ENCODE data around the gene SUCO.
A peak's percentile ranks its signal among the peaks of the same experiment; 100 is the strongest.

Gene SUCO

DNA sequence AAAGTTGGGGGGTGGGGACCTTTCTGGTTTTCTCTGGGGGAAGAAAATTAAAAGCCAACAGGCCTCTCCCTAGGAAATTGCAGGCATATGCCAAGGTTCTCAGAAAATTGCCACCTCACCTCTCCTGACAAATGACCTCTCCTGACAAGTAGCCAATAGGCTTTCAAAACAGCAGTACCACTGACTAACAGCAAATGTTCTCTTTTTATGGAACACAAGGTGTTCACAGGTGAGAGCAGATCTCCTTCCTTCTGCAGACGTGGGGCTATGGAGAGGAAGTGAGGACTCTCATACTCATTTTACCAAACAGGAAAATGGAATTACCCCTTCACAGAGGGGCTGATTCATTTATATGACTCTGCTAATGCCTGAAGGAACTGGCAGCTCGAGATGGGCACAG, 32.7 kb upstream of the SUCO start:
- Mint-ChIP-seq H3K4me3 (no peak overlapping the region), H3K27me3 (no peaks in the 10 kb centered on the region), H3K36me3 (no peaks in the 10 kb centered on the region), H3K4me1 (ENCODE audit: low read depth) (no peaks in the 10 kb centered on the region), H3K27ac (no peak overlapping the region), H3K9me3 (ENCODE audit: low read depth) (no peaks in the 10 kb centered on the region)

DNA sequence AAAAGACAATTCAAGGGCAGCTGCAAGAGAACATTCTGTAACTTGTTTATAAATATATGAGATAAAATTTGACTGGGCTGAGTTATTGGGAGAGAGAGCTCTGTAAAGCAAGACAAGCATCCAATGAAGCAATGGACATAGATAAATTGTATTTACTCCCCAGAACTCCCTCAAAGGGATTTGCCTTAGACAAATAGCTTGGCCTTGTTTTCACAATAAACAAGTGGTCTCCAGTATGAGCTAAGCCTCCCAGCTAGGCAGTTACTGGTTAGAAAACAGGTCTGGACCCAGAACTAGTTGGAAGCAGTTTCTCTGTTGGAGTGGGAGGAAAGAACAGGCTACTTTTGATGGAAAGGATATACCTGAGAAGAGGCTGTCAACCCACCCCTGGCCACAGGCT, 25.2 kb upstream of the SUCO start:
- no peak overlapping the region for H3K4me3 Mint-ChIP-seq
- no peak overlapping the region for H3K27ac Mint-ChIP-seq
- H3K4me1 Mint-ChIP-seq (ENCODE audit: low read depth): no peaks in the 10 kb centered on the region
- no peaks in the 10 kb centered on the region for H3K36me3 Mint-ChIP-seq
- peaks cover 2% of the 10 kb centered on the region for H3K27me3 Mint-ChIP-seq
- H3K9me3 Mint-ChIP-seq (ENCODE audit: low read depth): no peaks in the 10 kb centered on the region

DNA sequence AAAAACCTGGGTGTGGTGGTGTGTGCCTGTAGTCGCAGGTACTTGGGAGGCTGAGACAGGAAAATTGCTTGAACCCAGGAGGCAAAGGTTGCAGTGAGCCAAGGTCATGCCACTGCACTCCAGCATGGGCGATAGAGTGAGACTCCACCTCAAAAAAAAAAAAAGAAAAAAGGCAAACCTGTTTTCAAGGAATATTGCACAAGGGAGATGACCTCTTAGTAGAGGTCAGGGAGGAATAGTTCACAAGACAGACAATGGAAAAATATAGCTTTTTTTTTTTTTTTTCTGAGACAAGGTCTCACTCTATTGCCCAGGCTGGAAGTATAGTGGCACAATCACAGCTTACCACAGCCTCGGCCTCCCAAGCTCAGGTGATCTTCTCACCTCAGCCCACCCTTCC, 22.5 kb upstream of the SUCO start:
- Mint-ChIP-seq H3K36me3 (no peaks in the 10 kb centered on the region), H3K9me3 (ENCODE audit: low read depth) (no peaks in the 10 kb centered on the region), H3K27ac (no peak overlapping the region), H3K4me1 (ENCODE audit: low read depth) (no peaks in the 10 kb centered on the region), H3K4me3 (no peak overlapping the region), H3K27me3 (peaks cover 2% of the 10 kb centered on the region)

DNA sequence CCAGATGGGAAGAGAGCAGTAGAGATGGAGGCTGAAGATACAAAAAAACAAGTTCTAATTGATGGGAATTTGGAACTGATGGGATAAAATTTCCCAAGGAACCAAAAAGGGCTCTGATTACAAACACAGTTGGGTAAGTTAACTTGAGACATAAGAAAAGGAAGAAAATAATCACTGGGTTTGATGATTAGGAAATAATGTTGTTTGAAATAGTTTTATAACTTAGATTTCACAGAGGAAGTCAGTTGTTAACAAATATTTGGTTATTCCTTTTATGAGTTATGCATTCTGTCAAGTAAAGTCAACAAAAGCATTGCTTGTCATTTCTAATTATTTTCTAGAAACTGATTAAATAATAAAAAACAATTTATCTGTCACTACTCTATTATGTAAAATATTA, 20.4 kb upstream of the SUCO start:
- H3K9me3 Mint-ChIP-seq (ENCODE audit: low read depth): no peaks in the 10 kb centered on the region
- no peak overlapping the region for H3K4me3 Mint-ChIP-seq
- H3K4me1 Mint-ChIP-seq (ENCODE audit: low read depth): no peaks in the 10 kb centered on the region
- no peak overlapping the region for H3K27ac Mint-ChIP-seq
- peaks cover 2% of the 10 kb centered on the region for H3K27me3 Mint-ChIP-seq
- no peaks in the 10 kb centered on the region for H3K36me3 Mint-ChIP-seq

DNA sequence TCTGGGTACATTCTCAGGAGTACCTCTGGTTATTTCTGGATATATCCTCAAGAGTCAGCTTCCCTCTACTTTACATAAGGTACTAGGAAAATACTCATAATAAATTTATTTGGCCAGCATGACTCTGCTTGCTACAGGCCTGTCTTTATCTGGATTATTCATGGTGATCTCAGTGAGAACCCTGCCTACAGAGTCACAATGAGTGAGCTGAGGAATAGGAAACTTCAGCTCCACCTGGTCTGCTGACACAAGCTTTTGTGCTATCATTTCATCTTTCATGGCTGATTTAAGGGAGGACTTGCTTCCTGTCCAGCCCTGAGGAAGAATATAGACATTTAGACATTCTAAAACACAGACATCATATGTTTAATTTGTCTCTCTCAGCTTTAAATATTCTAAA, 19.5 kb upstream of the SUCO start:
- no peaks in the 10 kb centered on the region for H3K9me3 Mint-ChIP-seq (ENCODE audit: low read depth)
- H3K4me3 Mint-ChIP-seq: no peak overlapping the region
- no peaks in the 10 kb centered on the region for H3K4me1 Mint-ChIP-seq (ENCODE audit: low read depth)
- peaks cover 2% of the 10 kb centered on the region for H3K27me3 Mint-ChIP-seq
- no peaks in the 10 kb centered on the region for H3K36me3 Mint-ChIP-seq
- H3K27ac Mint-ChIP-seq: no peak overlapping the region

DNA sequence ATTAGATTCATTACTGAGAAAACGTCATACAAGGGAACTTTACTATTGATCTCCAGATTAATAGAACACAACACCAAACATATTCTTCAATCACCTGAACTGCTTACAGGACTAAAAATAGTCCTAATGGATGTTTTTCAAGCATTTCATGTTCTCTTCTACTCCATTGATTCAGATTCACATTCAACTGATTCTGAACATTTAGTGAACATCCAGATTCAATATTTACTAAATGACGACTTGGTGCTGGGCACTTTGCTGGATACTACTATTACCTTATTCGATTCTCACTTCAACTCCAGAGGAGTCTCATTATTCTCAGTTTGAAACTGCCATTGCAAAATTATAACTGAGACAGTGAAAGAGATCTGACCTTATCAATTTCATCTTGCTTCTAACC, 18.8 kb upstream of the SUCO start:
- H3K27me3 Mint-ChIP-seq: peaks cover 2% of the 10 kb centered on the region
- no peaks in the 10 kb centered on the region for H3K9me3 Mint-ChIP-seq (ENCODE audit: low read depth)
- peaks cover 2% of the 10 kb centered on the region for H3K36me3 Mint-ChIP-seq
- H3K4me1 Mint-ChIP-seq (ENCODE audit: low read depth): no peaks in the 10 kb centered on the region
- H3K27ac Mint-ChIP-seq: no peak overlapping the region
- no peak overlapping the region for H3K4me3 Mint-ChIP-seq

DNA sequence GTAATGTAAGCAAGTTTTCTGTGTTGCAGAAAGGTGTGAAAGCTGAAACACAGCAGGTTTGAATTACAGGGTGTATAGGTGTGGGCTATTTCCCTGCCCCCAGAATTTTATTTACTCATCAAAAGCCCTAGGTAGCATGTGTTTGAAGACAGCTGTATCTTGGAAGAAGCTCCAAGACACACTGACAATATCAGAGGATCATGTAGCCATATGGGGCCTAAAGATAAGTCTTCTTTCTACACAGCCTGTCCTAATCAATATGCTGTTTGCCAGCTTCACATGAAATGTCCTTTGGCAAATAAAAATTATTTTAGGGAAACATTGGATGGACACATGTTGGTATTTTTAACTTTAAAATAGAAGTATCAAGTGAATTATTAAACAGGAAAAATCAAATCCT, 17.5 kb upstream of the SUCO start:
- Mint-ChIP-seq H3K9me3 (ENCODE audit: low read depth) (no peaks in the 10 kb centered on the region), H3K36me3 (peaks cover 2% of the 10 kb centered on the region), H3K27ac (no peak overlapping the region), H3K27me3 (no peaks in the 10 kb centered on the region), H3K4me1 (ENCODE audit: low read depth) (no peaks in the 10 kb centered on the region), H3K4me3 (no peak overlapping the region)

DNA sequence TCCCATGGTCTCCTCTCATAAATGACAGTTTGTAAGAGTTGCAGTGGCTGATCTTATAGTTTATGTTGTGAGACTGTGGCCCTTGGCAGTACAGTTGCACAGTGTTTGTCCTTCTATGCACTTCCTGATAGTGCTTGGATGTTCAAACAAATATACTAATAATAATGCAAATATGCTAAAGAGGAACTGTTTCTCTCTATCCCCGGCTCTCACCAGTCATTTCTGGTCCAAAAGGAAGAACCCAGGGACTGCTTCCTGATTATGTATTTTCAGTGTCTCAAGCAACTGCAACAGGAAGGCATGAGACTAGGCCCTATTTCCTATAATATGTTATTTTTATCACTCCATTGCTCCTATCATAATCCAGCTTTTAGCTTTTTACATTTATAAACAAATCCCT, 17.0 kb upstream of the SUCO start:
- Mint-ChIP-seq H3K4me1 (ENCODE audit: low read depth) (no peaks in the 10 kb centered on the region), H3K27me3 (no peaks in the 10 kb centered on the region), H3K36me3 (peaks cover 2% of the 10 kb centered on the region), H3K27ac (no peak overlapping the region), H3K4me3 (no peak overlapping the region), H3K9me3 (ENCODE audit: low read depth) (no peaks in the 10 kb centered on the region)

DNA sequence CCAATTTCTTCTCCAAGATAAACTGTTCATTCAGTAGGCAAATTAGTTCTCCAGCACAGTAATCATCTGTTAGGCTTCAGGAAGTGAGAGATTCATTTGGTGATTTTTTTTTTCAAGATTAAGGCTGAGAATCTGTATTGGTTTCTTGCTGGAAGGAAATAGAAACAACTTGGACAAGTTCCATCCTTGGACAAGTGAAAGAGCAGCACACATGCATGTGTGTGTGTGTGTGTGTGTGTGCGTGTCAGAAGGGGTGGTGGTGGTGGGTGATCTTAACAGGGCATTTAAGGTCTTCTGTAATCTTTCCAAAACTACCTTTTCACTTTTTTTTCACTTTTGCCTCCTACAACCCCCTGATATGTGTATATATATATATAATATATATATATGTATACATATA, 15.9 kb upstream of the SUCO start:
- H3K27ac Mint-ChIP-seq: no peak overlapping the region
- H3K9me3 Mint-ChIP-seq (ENCODE audit: low read depth): no peaks in the 10 kb centered on the region
- no peaks in the 10 kb centered on the region for H3K27me3 Mint-ChIP-seq

DNA sequence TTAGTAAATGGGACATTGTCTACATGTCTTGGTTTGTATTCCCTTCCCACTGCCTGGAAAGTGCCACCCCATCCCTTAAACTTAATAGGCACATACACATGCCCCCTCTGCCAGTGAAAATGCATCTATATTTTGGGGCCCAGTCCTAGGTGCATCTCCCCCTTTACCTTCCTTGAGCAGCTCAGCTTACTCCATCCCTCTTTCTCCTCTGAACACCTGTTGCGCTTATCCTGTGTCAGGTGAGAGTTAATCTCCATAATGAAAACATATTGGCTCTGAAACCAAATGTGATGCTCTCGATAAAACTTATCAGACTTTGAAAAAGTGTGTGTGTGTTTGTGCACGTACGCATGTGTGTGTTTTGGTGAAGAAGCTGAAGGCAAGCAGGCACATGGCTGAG, 15.4 kb upstream of the SUCO start:
- H3K36me3 Mint-ChIP-seq: peaks cover 2% of the 10 kb centered on the region
- no peak overlapping the region for H3K4me3 Mint-ChIP-seq
- H3K4me1 Mint-ChIP-seq (ENCODE audit: low read depth): no peaks in the 10 kb centered on the region
- H3K9me3 Mint-ChIP-seq (ENCODE audit: low read depth): no peaks in the 10 kb centered on the region
- no peak overlapping the region for H3K27ac Mint-ChIP-seq
- no peaks in the 10 kb centered on the region for H3K27me3 Mint-ChIP-seq

More for the DNA sequence above, 15.9 kb upstream of the SUCO start:
- peaks cover 2% of the 10 kb centered on the region for H3K36me3 Mint-ChIP-seq
- no peak overlapping the region for H3K4me3 Mint-ChIP-seq
- no peaks in the 10 kb centered on the region for H3K4me1 Mint-ChIP-seq (ENCODE audit: low read depth)

DNA sequence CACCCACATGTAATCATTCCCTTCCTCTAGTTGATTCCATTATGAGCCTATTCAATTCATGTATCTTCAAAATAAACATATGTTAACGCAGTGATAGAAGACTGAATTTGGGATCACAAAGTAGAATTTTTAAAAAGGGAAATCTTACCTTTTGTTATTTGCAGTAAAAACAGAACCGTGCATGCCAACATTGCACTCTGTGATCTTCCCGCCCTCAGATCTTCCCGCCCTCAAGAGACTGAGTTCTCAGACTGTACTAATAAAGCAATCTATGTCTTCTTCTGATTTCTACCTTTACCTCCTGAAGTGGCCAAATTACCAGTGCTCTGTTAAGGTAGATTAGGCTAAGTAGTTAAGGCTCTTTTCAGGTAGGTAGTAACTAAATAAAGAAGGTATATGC, 3.6 kb upstream of the SUCO start:
- no peak overlapping the region for H3K4me3 Mint-ChIP-seq
- no peaks in the 10 kb centered on the region for H3K36me3 Mint-ChIP-seq
- peaks cover 2% of the 10 kb centered on the region for H3K27me3 Mint-ChIP-seq
- no peak overlapping the region for H3K27ac Mint-ChIP-seq
- peaks cover 21% of the 10 kb centered on the region for H3K4me1 Mint-ChIP-seq (ENCODE audit: low read depth)
- no peaks in the 10 kb centered on the region for H3K9me3 Mint-ChIP-seq (ENCODE audit: low read depth)

DNA sequence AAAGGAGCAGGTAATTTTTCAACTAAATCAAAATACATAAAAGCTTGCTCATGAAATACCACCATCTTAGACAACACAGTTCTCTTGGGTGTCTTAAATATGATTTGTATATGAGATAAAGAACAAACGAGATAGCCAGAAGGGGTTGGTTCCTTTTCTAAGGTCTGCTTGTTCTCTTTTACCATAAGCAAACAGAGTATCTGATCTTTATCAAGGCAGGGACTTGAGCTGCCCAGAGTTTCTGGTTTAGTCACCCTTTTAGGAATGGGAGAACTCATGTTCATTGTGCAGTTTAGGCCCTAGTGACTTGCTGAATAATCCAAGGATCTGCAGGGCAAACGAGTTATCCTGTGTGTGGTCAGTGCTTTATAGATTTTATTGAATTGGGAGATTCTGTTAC, 3.0 kb upstream of the SUCO start:
- H3K27me3 Mint-ChIP-seq: peaks cover 2% of the 10 kb centered on the region
- no peak overlapping the region for H3K4me3 Mint-ChIP-seq
- H3K27ac Mint-ChIP-seq: no peak overlapping the region
- H3K9me3 Mint-ChIP-seq (ENCODE audit: low read depth): no peaks in the 10 kb centered on the region
- H3K36me3 Mint-ChIP-seq: no peaks in the 10 kb centered on the region
- H3K4me1 Mint-ChIP-seq (ENCODE audit: low read depth): peaks cover 27% of the 10 kb centered on the region

DNA sequence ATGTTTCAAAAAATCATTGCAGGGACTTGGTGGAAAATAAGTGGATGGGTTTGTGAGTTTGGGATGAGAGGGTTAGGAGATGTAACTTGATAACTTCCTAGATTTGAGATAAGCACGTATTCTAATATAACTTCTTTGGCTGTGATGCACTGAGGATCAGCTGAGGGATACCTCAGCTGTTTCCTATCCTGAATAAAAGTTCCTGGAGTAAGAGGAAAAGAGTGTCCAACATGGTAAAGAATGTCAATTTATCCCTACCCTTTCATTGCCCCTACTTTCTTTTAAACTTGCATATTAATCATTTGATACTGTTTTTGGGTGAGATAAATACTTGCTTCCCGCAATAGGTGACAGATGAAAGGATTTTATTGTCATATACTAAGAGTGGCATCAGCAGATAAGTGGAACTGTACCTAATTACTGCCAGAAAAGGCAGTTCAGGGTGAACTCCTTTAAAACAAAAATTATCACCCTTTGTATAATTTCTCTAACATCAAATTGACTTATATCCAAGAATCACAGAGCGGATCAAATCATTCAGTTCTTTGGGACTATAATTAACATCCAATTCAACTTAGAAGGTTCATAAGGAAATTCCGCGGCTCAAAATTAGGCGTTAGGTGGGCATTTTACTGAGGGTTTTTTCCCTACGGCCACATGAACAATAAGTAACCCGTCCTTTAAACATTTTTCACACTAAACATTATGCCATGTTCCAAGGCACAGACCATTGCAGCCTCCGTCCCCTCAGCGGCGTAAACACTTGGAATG, 1.4 kb upstream of the SUCO start:
- Mint-ChIP-seq H3K4me3 (peak overlapping the region; percentile 99), H3K9me3 (ENCODE audit: low read depth) (no peaks in the 10 kb centered on the region), H3K4me1 (ENCODE audit: low read depth) (peaks cover 43% of the 10 kb centered on the region), H3K27ac (peak overlapping the region; percentile 100), H3K36me3 (no peaks in the 10 kb centered on the region), H3K27me3 (peaks cover 2% of the 10 kb centered on the region)

DNA sequence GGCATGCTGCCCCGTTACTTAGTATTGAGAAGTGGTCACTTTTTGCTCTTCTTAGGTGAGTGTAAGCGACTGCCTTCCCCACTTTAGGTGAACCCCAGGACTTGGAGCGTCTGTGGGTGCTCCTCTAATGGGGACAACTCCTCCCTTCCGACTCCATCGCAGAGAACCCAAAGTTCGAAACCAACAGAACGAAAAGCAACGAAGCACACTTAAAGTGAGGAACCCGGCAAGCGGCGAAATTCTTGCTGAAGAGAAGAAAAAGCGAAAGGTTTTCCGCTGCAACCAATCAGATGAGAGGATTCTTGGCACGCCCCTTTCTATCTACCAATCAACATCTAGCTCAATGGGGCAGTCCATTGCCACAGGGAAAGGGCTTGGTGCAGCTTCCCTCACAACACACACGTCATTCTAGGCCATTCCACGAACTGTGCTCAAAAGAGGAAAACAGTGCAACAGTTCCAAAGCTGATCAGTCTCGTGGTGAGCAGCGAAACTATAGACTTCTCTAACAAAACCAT, 709 bp upstream of the SUCO start:
- Mint-ChIP-seq H3K4me1 (ENCODE audit: low read depth) (peaks cover 47% of the 10 kb centered on the region), H3K36me3 (no peaks in the 10 kb centered on the region), H3K27me3 (peaks cover 2% of the 10 kb centered on the region), H3K9me3 (ENCODE audit: low read depth) (no peaks in the 10 kb centered on the region), H3K27ac (peak overlapping the region; percentile 100), H3K4me3 (peak overlapping the region; percentile 99)

DNA sequence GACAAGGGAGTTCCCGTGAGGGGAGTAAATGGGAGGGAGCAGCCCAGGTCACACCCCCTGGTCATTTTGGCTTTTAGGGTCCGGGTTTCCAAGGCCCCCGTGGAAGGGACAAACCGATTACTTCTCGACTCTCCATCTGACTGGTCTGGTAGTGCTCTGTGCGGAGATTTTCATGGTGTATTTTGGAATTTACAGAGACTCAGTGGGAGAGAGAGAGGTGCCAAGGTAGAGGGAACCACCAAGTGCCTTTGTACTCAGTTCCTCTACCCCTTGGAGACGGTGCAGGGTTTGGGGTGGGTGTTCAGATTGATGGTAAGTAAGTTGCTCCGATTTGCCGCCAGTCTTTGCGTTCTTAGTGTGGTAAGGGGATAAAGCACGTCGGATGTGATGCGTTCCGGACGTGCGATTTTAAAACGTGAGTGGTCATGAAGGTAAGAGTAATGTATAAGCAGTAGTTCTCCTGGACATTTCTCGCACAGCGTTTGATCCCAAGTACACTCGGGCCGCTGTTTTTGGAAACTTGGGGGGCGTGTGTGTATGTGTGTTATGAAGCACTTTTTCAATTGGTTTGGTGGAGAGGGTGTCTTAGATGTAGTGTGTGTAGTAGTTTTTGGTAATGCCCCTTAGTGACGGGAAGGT, 682 bp downstream of the SUCO start:
- peaks cover 56% of the 10 kb centered on the region for H3K4me1 Mint-ChIP-seq (ENCODE audit: low read depth)
- peak overlapping the region; percentile 95 for H3K27ac Mint-ChIP-seq
- no peaks in the 10 kb centered on the region for H3K9me3 Mint-ChIP-seq (ENCODE audit: low read depth)
- peak overlapping the region; percentile 99 for H3K4me3 Mint-ChIP-seq
- H3K27me3 Mint-ChIP-seq: peaks cover 1% of the 10 kb centered on the region
- H3K36me3 Mint-ChIP-seq: no peaks in the 10 kb centered on the region

DNA sequence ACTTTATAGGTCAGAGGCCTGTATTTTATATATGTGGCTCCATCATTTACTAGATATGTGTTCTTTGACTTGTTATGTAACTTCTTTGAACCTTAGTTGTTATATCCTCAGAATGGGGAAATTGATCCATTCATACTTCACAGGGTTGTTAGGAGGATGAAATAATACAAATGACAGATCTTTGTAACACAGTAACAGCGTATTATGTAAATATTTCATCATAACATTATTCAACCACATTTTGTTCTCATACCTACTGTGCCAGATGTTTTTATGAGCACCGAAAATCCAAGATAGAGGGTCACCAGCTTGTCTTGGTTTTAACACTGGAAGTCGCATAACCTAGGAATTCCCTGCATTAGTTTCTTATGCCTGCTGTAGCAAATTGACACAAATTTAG, 3.3 kb downstream of the SUCO start:
- Mint-ChIP-seq H3K27ac (no peak overlapping the region), H3K4me3 (no peak overlapping the region)

More for the DNA sequence above, 3.3 kb downstream of the SUCO start:
- no peaks in the 10 kb centered on the region for H3K36me3 Mint-ChIP-seq
- H3K9me3 Mint-ChIP-seq (ENCODE audit: low read depth): no peaks in the 10 kb centered on the region
- H3K4me1 Mint-ChIP-seq (ENCODE audit: low read depth): peaks cover 69% of the 10 kb centered on the region
- no peaks in the 10 kb centered on the region for H3K27me3 Mint-ChIP-seq

Data from activated naive CD8-positive, alpha-beta T cell (primary cell).